ENCODE measurements around the gene FAM13A. TPM values are rescaled to one million over a fixed set of nuclear protein-coding genes. Genes with fewer than 3 reads are reported as not detected.

The FAM13A gene
- total and polyA plus RNA-seq, 2 of the 13 experiments (the other 11 are each of a cell fraction or from before 2014, with no cell fraction given), result 1.2 to 36.2 TPM

GRCh38 chr4:89067417-89067816, 10.4 kb upstream of the FAM13A start (continued):
- TF ChIP-seq NR2C2 (CRISPR knock-in tag; IDR thresholded peaks at IDR 0.05; ENCODE audit: borderline replicate concordance), result no peak
- no peak for TF ChIP-seq ZFP82 (CRISPR knock-in tag; IDR thresholded peaks at IDR 0.05; ENCODE audit: borderline replicate concordance)
- no peak for TF ChIP-seq CHD4 (IDR thresholded peaks at IDR 0.05; ENCODE audit: borderline replicate concordance, low read length)
- no peak for TF ChIP-seq RBM39 (IDR thresholded peaks at IDR 0.05; ENCODE audit: low read depth, low read length, poor library complexity, severe bottlenecking)

GRCh38 chr4:89064848-89065247, 7.9 kb upstream of the FAM13A start:
- H3K27me3 ChIP-seq (ENCODE audit: control insufficient read depth in 1 of 2, insufficient read depth in 2 of 2, low read length in 2 of 2), result no peaks in the 10 kb centered on the region
- no peaks in the 10 kb centered on the region for H3K4me1 ChIP-seq (ENCODE audit: insufficient read depth, low read length)
- intact Hi-C loops (cut with micrococcal nuclease; ENCODE audit: unreplicated experiment) (no loop called here), in situ Hi-C loops (cut with HindIII; ENCODE audit: extremely low pct_ligation_motif_present, low pct_unique_long_range_greater_than_20kb) (no loop called here)
- H3K27ac ChIP-seq (ENCODE audit: extremely low read length, insufficient read depth, low read length), result no peak overlapping the region
- H3K4me3 ChIP-seq (replicated peaks in 1 of 3; ENCODE audit: insufficient read depth in 1 of 3, low read depth in 2 of 3, low read length in 3 of 3), result no peak overlapping the region
- 38% methylated on average over 3 of the region's 3 CpGs for WGBS (ENCODE audit: low lambda C conversion rate)
- no peaks in the 10 kb centered on the region for H3K36me3 ChIP-seq (replicated peaks in 1 of 2; ENCODE audit: control insufficient read depth in 1 of 2, insufficient read depth in 2 of 2, low read length in 2 of 2)
- no peaks in the 10 kb centered on the region for H4K20me1 ChIP-seq (ENCODE audit: insufficient read depth, low read length)
- BruUV-seq (replicated peaks), result no TSS peak
- H3K9me3 ChIP-seq (ENCODE audit: low read length), result no peaks in the 10 kb centered on the region
- ATAC-seq, result no peak
- H2AFZ ChIP-seq (ENCODE audit: low read length), result no peak overlapping the region
- POLR2A ChIA-PET, result no interaction called here
- DNase-seq (ENCODE audit: low spot score), result no peak
- FAIRE-seq, result no peak
- TF ChIP-seq ARID3A (IDR thresholded peaks at IDR 0.05; ENCODE audit: low read depth, low read length), result no peak
- no peak for TF ChIP-seq SMC3 (IDR thresholded peaks at IDR 0.05; ENCODE audit: low read length)
- TF ChIP-seq ZNF20 (CRISPR knock-in tag; IDR thresholded peaks at IDR 0.05), result no peak
- no peak for TF ChIP-seq ZBTB43 (CRISPR knock-in tag; conservative IDR thresholded peaks at IDR 0.05)
- no peak for TF ChIP-seq JUNB (CRISPR knock-in tag; IDR thresholded peaks at IDR 0.05; ENCODE audit: borderline replicate concordance)
- TF ChIP-seq, protein P1, sequence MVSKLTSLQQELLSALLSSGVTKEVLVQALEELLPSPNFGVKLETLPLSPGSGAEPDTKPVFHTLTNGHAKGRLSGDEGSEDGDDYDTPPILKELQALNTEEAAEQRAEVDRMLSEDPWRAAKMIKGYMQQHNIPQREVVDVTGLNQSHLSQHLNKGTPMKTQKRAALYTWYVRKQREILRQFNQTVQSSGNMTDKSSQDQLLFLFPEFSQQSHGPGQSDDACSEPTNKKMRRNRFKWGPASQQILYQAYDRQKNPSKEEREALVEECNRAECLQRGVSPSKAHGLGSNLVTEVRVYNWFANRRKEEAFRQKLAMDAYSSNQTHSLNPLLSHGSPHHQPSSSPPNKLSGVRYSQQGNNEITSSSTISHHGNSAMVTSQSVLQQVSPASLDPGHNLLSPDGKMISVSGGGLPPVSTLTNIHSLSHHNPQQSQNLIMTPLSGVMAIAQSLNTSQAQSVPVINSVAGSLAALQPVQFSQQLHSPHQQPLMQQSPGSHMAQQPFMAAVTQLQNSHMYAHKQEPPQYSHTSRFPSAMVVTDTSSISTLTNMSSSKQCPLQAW (CRISPR knock-in tag; IDR thresholded peaks at IDR 0.05), result no peak
- TF ChIP-seq ZNF891 (CRISPR knock-in tag; IDR thresholded peaks at IDR 0.05), result no peak
- TF ChIP-seq RBAK (CRISPR knock-in tag; IDR thresholded peaks at IDR 0.05), result no peak
- no peak for TF ChIP-seq ELF4 (CRISPR knock-in tag; IDR thresholded peaks at IDR 0.05; ENCODE audit: borderline replicate concordance)
- no peak for TF ChIP-seq REXO4 (CRISPR knock-in tag; IDR thresholded peaks at IDR 0.05; ENCODE audit: borderline replicate concordance)
- no peak for TF ChIP-seq LRRFIP1 (CRISPR knock-in tag; conservative IDR thresholded peaks at IDR 0.05)
- TF ChIP-seq THAP8 (CRISPR knock-in tag; IDR thresholded peaks at IDR 0.05; ENCODE audit: borderline replicate concordance), result no peak
- H3K9ac ChIP-seq (ENCODE audit: insufficient read depth, low read depth, low read length), result no peak overlapping the region
- CTCF ChIA-PET (ENCODE audit: low intra/inter-chr PET ratio, low total read pairs), result no interaction called here
- no peak overlapping the region for H3K4me2 ChIP-seq (ENCODE audit: low read depth, low read length)
- no peaks in the 10 kb centered on the region for H3K79me2 ChIP-seq (ENCODE audit: insufficient read depth, low read length)
